Measurements from ENCODE around the gene TPI1.

TPI1 gene

GRCh38 chr12:6840330-6840729 lies 27.0 kb upstream of the TPI1 start:
- no peak overlapping the region for H2AFZ ChIP-seq (ENCODE audit: low read length)
- H3K27me3 ChIP-seq (ENCODE audit: insufficient read depth, low read length) = no peaks in the 10 kb centered on the region; the same call in 1 of the 2 replicates
- H4K20me1 ChIP-seq (ENCODE audit: insufficient read depth, low read length) = no peaks in the 10 kb centered on the region

GRCh38 chr12:6840761-6841515 lies 26.4 kb upstream of the TPI1 start, which contains the start of gene GNB3:
Gene GNB3, plus strand, starts transcription at chr12:6840925. Its CDS starts 363 bp downstream, at chr12:6841288.
- Histone ChIP-seq H3K27me3 (ENCODE audit: insufficient read depth, low read length) (no peaks in the 10 kb centered on the region; the same call in 1 of the 2 replicates), H3K27ac (ENCODE audit: low read depth, low read length, poor library complexity, severe bottlenecking) (peak within 1 kb of the TSS; percentile 94), H3K9ac (ENCODE audit: low read length) (peak within 1 kb of the TSS; percentile 58), H3F3A (ENCODE audit: insufficient read depth, low read length) (0 out of 2 replicates have a peak, but pooled peaks cover 3% of the 10 kb centered on the region), H3K4me1 (ENCODE audit: insufficient read depth, low read length, severe bottlenecking) (peaks cover 41% of the 10 kb centered on the region), H3K4me3 (ENCODE audit: low read depth, low read length, poor library complexity, severe bottlenecking) (peak within 1 kb of the TSS; percentile 36), H3K9me2 (ENCODE audit: low read depth, low read length) (no peaks in the 10 kb centered on the region), H2AFZ (ENCODE audit: low read length) (no peak within 1 kb of the TSS), H4K20me1 (ENCODE audit: insufficient read depth, low read length) (no peaks in the 10 kb centered on the region), H3K79me2 (ENCODE audit: insufficient read depth, low read length) (no peaks in the 10 kb centered on the region), H3K9me3 (ENCODE audit: low read length) (no peaks in the 10 kb centered on the region), H3K36me3 (ENCODE audit: insufficient read depth, low read length) (peaks cover under 1% of the 10 kb centered on the region; the same call in 1 of the 2 replicates), H3K4me2 (ENCODE audit: low read length) (peak within 1 kb of the TSS; percentile 61)
- TF ChIP-seq CTCF (IDR thresholded peaks at IDR 0.05; ENCODE audit: low read length) (no peak), EZH2 (IDR thresholded peaks at IDR 0.05; ENCODE audit: borderline replicate concordance, low read length) (no peak)

More at GRCh38 chr12:6840330-6840729, 27.0 kb upstream of the TPI1 start:
- H3K9me2 ChIP-seq (ENCODE audit: low read depth, low read length) = no peaks in the 10 kb centered on the region
- 0 out of 2 replicates have a peak, but pooled peaks cover 3% of the 10 kb centered on the region for H3F3A ChIP-seq (ENCODE audit: insufficient read depth, low read length)
- no peaks in the 10 kb centered on the region for H3K36me3 ChIP-seq (ENCODE audit: insufficient read depth, low read length)
- H3K79me2 ChIP-seq (ENCODE audit: insufficient read depth, low read length) = no peaks in the 10 kb centered on the region
- H3K27ac ChIP-seq (ENCODE audit: low read depth, low read length, poor library complexity, severe bottlenecking) = peak overlapping the region; percentile 94
- no peaks in the 10 kb centered on the region for H3K9me3 ChIP-seq (ENCODE audit: low read length)
- peak overlapping the region; percentile 61 for H3K4me2 ChIP-seq (ENCODE audit: low read length)
- H3K4me3 ChIP-seq (ENCODE audit: low read depth, low read length, poor library complexity, severe bottlenecking) = peak overlapping the region; percentile 36
- TF ChIP-seq EZH2 (IDR thresholded peaks at IDR 0.05; ENCODE audit: borderline replicate concordance, low read length) = no peak
- TF ChIP-seq CTCF (IDR thresholded peaks at IDR 0.05; ENCODE audit: low read length) = no peak
- peak overlapping the region; percentile 58 for H3K9ac ChIP-seq (ENCODE audit: low read length)
- peaks cover 44% of the 10 kb centered on the region for H3K4me1 ChIP-seq (ENCODE audit: insufficient read depth, low read length, severe bottlenecking)

- H3K9me2 ChIP-seq (ENCODE audit: low read depth, low read length) = no peaks in the 10 kb centered on the region
- H3K4me3 ChIP-seq (ENCODE audit: low read depth, low read length, poor library complexity, severe bottlenecking) = no peak overlapping the region
- H3K36me3 ChIP-seq (ENCODE audit: insufficient read depth, low read length) = peaks cover 12% of the 10 kb centered on the region; the same call in 1 of the 2 replicates
- no peak overlapping the region for H3K9ac ChIP-seq (ENCODE audit: low read length)
- no peaks in the 10 kb centered on the region for H4K20me1 ChIP-seq (ENCODE audit: insufficient read depth, low read length)
- H2AFZ ChIP-seq (ENCODE audit: low read length) = no peak overlapping the region
- H3K79me2 ChIP-seq (ENCODE audit: insufficient read depth, low read length) = no peaks in the 10 kb centered on the region
- H3K4me2 ChIP-seq (ENCODE audit: low read length) = no peak overlapping the region
- no peaks in the 10 kb centered on the region for H3K9me3 ChIP-seq (ENCODE audit: low read length)
- H3K4me1 ChIP-seq (ENCODE audit: insufficient read depth, low read length, severe bottlenecking) = peaks cover 41% of the 10 kb centered on the region
- H3K27me3 ChIP-seq (ENCODE audit: insufficient read depth, low read length) = no peaks in the 10 kb centered on the region; the same call in 1 of the 2 replicates
- TF ChIP-seq CTCF (IDR thresholded peaks at IDR 0.05; ENCODE audit: low read length) (no peak), EZH2 (IDR thresholded peaks at IDR 0.05; ENCODE audit: borderline replicate concordance, low read length) (no peak)
- 0 out of 2 replicates have a peak, but pooled peaks cover 3% of the 10 kb centered on the region for H3F3A ChIP-seq (ENCODE audit: insufficient read depth, low read length)
- no peak overlapping the region for H3K27ac ChIP-seq (ENCODE audit: low read depth, low read length, poor library complexity, severe bottlenecking)
Measured at GRCh38 chr12:6842075-6842474, 25.3 kb upstream of the TPI1 start.

All from OCI-LY1 (cell line).